GM18858 (cell line): Measurements from ENCODE around the gene XRN2.

ENCODE experiments used
- ATAC-seq: cut with Tn5 transposase; IDR thresholded peaks from one replicate; pipeline ENCODE4 v1.9.1; 2021; ENCODE audit not compliant: unreplicated experiment

The XRN2 gene

GRCh38 chr20:21384308-21384892 is 81.3 kb downstream of the XRN2 start:
- no peak for ATAC-seq

GRCh38 chr20:21386111-21386510 is 83.0 kb downstream of the XRN2 start:
- ATAC-seq, result no peak

DNA sequence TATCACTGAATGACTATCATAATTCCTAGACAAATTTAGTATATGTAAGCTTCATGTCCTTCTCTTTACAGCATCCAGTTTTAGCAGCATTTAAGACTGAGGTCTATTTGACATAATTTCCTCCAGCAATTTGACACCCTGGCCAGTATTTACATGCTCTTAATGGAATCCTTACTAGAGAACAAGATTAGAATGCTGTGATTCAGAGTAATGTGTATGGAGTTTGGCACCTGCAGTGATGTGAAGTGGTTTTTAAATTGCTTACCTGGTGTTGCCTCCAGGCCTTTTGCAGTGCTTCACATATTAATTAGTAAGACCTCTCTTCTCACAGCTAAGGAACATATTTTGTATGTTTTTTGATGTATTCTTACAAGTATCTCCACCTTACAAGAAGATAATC is 84.4 kb downstream of the XRN2 start:
- ATAC-seq, result no peak

GRCh38 chr20:21388566-21388965 is 85.4 kb downstream of the XRN2 start:
- no peak for ATAC-seq

DNA sequence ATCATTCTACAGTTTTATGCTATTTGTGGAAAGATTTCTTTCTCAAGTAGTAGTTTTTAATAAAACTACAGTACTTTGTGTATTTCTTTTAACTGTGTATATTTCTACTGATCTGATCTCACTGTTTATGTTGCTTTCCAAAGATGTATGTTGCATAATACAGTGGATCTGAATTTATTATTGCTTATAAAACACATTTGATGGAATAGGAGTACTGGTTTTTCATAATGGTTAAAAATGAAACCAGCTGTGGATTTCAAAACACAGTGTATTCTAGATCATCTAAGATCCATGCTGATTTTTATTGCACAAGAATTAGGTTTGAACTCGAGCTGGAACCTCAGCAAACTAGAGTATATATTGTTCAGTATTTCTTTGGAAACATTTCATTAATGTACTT is 86.2 kb downstream of the XRN2 start:
- ATAC-seq, result no peak

DNA sequence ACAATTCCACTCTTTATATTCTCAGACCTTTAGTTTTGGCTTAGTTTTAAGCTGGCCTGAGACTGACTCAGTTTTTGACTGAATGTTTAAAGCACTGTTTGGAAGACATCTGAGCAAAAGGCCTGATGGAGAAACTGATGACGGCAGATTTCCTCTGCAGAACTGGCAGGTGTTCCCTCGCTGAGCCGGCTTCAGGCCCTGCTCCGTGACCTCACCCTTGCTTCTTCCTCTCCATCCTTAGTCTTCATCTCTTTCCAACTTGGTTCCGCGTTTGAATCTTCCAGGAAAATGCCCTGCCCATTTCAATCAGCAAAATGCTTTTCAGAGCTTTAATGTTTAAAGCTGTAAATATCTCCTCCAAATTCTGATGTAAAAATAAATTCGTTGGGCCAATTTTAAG is 87.6 kb downstream of the XRN2 start:
- no peak for ATAC-seq

GRCh38 chr20:21391185-21391971 is 88.2 kb downstream of the XRN2 start:
- no peak for ATAC-seq

DNA sequence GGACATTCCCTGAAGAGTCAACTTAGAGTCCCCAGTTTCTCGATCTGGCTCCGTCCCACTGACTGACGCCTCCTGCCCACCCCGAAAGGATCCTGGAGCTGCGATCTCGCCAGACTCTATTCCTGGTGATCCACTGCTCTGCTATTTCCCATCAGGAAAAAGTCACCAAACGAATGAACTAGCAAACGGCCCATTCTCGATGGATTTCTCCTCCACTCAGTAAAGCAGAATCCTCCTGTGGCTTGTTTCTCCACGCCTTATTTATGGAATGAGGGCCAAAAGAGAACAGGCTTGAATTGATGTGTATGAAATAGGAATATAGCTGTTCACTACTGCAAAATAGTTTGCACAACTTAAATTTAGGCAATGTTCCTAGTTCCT is 88.8 kb downstream of the XRN2 start:
- ATAC-seq, result no peak

DNA sequence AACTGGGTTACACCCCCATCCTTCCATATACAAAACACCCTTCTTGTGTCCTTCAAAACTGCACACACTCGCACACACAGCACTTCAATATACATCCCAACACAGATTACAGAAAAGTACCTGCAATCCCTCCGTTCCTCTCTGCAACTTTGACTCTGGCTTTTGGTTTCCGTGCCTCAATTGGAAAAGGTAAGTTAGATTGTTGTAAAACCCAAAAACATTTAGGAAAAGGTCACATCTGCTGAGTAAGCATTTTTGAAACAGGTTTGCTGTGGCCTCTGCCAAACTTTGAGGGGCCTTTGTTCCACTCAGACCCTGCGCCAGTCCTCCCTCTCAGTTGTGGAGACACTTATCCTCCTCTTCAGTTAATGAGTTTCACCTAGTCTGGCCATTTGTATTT is 90.0 kb downstream of the XRN2 start:
- no peak for ATAC-seq

GRCh38 chr20:21393816-21394519 is 90.8 kb downstream of the XRN2 start:
- ATAC-seq, result no peak

DNA sequence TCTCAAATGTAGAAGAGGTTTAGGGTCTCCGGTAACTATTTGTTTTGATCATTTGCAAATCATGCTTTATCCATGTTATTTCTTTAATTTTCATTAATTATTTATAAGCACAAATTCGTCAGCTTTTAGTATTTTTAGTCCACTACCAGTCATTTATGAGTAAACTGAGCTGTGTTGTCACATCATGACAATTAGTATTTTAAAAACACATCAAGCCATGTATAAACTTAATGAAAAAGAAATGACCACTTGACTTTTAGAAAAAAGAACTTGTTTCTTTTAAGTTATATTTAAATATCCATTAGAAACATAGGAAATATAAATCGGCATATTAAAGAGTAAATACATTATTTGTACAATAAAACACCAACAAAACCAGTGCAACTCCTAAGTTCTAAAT is 91.4 kb downstream of the XRN2 start:
- ATAC-seq, result no peak

- ATAC-seq, result no peak
These were observed 92.0 kb downstream of the XRN2 start for GRCh38 chr20:21395051-21395665.

- ATAC-seq, result no peak
These were observed 92.8 kb downstream of the XRN2 start for GRCh38 chr20:21395666-21396598.

- no peak for ATAC-seq
These were observed 93.6 kb downstream of the XRN2 start for GRCh38 chr20:21396599-21397340.

DNA sequence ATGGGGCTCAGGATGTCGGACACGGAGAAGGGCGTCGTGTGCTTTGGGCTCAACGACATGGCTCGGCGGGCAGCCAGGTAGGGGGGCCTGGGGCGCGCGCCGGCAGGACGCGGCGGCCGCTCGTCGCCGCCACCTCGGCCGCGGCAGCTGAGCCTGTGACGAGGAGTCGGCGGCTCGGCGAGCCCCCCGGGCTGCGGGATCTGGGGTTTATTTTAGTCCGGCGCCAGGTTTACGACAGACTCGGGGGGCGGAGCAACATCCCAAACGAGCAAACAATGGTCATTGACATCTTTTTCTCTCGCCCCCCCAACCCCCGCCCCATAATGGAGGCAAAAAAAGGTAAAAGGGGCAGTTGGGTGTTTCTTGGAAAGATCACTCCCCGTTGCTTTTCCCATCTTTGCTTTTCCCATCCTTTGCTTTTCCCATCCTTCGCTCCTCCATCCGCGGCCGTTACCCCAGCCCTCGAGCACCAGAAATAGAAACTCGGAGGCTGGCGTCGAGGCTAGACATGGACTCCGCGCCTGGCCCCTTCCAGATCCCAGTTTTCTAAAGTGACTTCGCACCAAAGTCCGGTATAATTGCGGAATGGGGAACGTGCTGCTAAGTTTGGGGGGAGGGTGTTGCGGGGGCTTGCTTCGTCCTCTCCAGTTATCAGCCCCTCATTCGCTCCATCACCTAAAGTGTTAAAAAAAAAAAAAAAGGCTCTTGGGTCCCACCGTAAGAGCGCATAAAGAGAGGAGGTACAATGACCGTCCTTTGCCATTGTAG is 94.4 kb downstream of the XRN2 start, which contains the start of gene NKX2-4:
TSS of gene NKX2-4 (minus strand) at position 186 of the 768 bp plus-strand sequence. CDS start at position 59, 127 bp downstream.
- no peak for ATAC-seq

- ATAC-seq, result no peak
These were observed 95.2 kb downstream of the XRN2 start for GRCh38 chr20:21398109-21399004.

DNA sequence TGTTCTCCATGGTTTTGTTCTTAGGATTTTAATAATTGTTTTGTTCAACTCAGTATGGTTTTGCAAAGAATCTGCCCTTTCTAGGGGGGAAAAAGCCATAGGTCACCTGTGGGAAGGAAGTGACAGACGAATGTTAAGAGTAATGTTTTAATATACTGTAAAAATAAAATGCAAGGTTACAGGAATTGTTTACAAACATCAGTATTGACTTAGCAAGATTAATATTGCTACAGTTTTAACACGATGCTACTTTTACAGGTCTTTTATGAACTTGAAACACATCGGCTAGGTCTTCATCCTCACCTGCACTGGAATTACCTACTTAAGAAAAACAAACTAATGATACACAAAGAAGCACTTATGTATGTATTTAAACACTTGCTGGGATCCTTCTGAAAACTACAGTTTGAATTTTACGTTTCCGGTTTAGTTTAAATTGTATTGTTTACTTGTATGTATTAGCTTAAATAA is 95.9 kb downstream of the XRN2 start:
- no peak for ATAC-seq

GRCh38 chr20:21411725-21412124 is 108.6 kb downstream of the XRN2 start:
- no peak for ATAC-seq
